Fibroblast of the aortic adventitia (primary cell): ENCODE data around the gene NTRK3. TPM values are rescaled to one million over a fixed set of nuclear protein-coding genes. Genes with fewer than 3 reads are reported as not detected.
A peak's percentile ranks its signal among the peaks of the same experiment; 100 is the strongest.

ENCODE experiments used
- DNase-seq: peaks from one replicate; pipeline ENCODE4 v3.0.0-alpha.2; 2010; ENCODE audit warnings: low read depth
- H3K4me3 ChIP-seq: 2 replicates; pipeline ENCODE4 v1.5.1; 2011; ENCODE audit warnings: low read depth, mild to moderate bottlenecking, control low read depth, low read length, moderate library complexity
- CTCF ChIP-seq: IDR thresholded peaks from 2 replicates; pipeline ENCODE4 v1.5.1; 2011; ENCODE audit warnings: mild to moderate bottlenecking, low read length, control low read depth, inconsistent platforms; ENCODE audit not compliant: insufficient read depth
- total RNA-seq: library from RNA; depleted of rRNA; stranded (reverse); fragments of >200 nt; gene quantifications from 2 replicates; pipeline ENCODE4 v1.2.3, GENCODE V29; 2012; ENCODE audit warnings: low replicate concordance

The NTRK3 gene
- total RNA-seq, 1 donor: 19.6 TPM

GRCh38 chr15:88242586-88243555 is 13.7 kb downstream of the NTRK3 start:
- DNase-seq: no peak
- TF ChIP-seq CTCF: no peak

GRCh38 chr15:88241461-88241860 is 15.1 kb downstream of the NTRK3 start:
- TF ChIP-seq CTCF: no peak
- H3K4me3 ChIP-seq: no peak overlapping the region
- DNase-seq: no peak

More at GRCh38 chr15:88242586-88243555, 13.7 kb downstream of the NTRK3 start:
- no peak overlapping the region for H3K4me3 ChIP-seq

GRCh38 chr15:88241060-88241459 is 15.5 kb downstream of the NTRK3 start:
- H3K4me3 ChIP-seq: no peak overlapping the region
- TF ChIP-seq CTCF: no peak
- no peak for DNase-seq

- DNase-seq: peak; percentile 46
- no peak overlapping the region for H3K4me3 ChIP-seq
- no peak for TF ChIP-seq CTCF
Observed at GRCh38 chr15:88239594-88239993, 16.9 kb downstream of the NTRK3 start.

- no peak overlapping the region for H3K4me3 ChIP-seq
- peak; percentile 98 for DNase-seq
- no peak for TF ChIP-seq CTCF
Observed at GRCh38 chr15:88238618-88239430, 17.7 kb downstream of the NTRK3 start.

GRCh38 chr15:88234711-88235110 is 21.8 kb downstream of the NTRK3 start:
- H3K4me3 ChIP-seq: no peak overlapping the region
- TF ChIP-seq CTCF: no peak
- no peak for DNase-seq
